HepG2 (cell line): ENCODE measurements around the gene TBX22.

Experiments
- BHLHE40 ChIP-seq: IDR thresholded peaks from 2 replicates; pipeline ENCODE4 v1.6.1; 2011; ENCODE audit warnings: low read length, improper control_type of control experiment
- FOXK1 ChIP-seq: sonication (generic); formaldehyde crosslinking; IDR thresholded peaks from 2 replicates; pipeline ENCODE4 v1.4.0; 2020; ENCODE audit warnings: low read depth, missing genetic modification reagents, borderline replicate concordance
- NFIC ChIP-seq: IDR thresholded peaks from 2 replicates; pipeline ENCODE4 v1.6.1; 2012; ENCODE audit warnings: mild to moderate bottlenecking, low read length, inconsistent platforms
- PTBP1 ChIP-seq: fragments of 200-400 bp; formaldehyde crosslinking; IDR thresholded peaks from 2 replicates; pipeline ENCODE4 v1.6.1; 2018; ENCODE audit warnings: low read length, low read depth; ENCODE audit not compliant: poor library complexity, severe bottlenecking
- SETDB1 ChIP-seq: sonication (generic); formaldehyde crosslinking; IDR thresholded peaks from 2 replicates; pipeline ENCODE4 v1.5.1; 2020; ENCODE audit warnings: missing genetic modification reagents, mild to moderate bottlenecking, borderline replicate concordance
- SP1 ChIP-seq, 2 experiments: fragments of 450-650 bp in 1 of 2; sonication (generic) in 1 of 2; formaldehyde crosslinking in 1 of 2; IDR thresholded peaks; 2 replicates each; pipeline versions ENCODE4 v1.4.0 to v1.6.1; 2016 to 2020; ENCODE audit warnings: missing genetic modification reagents in 1 of 2
- ZKSCAN8 ChIP-seq: IDR thresholded peaks from 2 replicates; pipeline ENCODE4 v1.6.1; 2016; ENCODE audit warnings: borderline replicate concordance, missing genetic modification reagents, missing compliant biosample characterization
- ZNF616 ChIP-seq: sonication (generic); formaldehyde crosslinking; IDR thresholded peaks from 2 replicates; pipeline ENCODE4 v1.5.0; 2020; ENCODE audit warnings: low read depth, mild to moderate bottlenecking, missing genetic modification reagents
- TF ChIP-seq, protein P1 (sequence below): sonication (generic); formaldehyde crosslinking; IDR thresholded peaks from 2 replicates; pipeline ENCODE4 v1.5.1; 2020; ENCODE audit warnings: missing genetic modification reagents, mild to moderate bottlenecking, borderline replicate concordance
- TF ChIP-seq, protein P2 (sequence below): sonication (generic); formaldehyde crosslinking; conservative IDR thresholded peaks from 2 replicates; pipeline ENCODE4 v1.4.0; 2020; ENCODE audit warnings: missing genetic modification reagents
- TF ChIP-seq, protein P3 (sequence below): sonication (generic); formaldehyde crosslinking; conservative IDR thresholded peaks from 2 replicates; pipeline ENCODE4 v1.8.0; 2022; ENCODE audit warnings: mild to moderate bottlenecking, moderate library complexity, missing genetic modification reagents
- TF ChIP-seq, protein P4 (sequence below): sonication (generic); formaldehyde crosslinking; IDR thresholded peaks from 2 replicates; pipeline ENCODE4 v1.5.0; 2020; ENCODE audit warnings: mild to moderate bottlenecking, missing genetic modification reagents, moderate library complexity

DNA sequence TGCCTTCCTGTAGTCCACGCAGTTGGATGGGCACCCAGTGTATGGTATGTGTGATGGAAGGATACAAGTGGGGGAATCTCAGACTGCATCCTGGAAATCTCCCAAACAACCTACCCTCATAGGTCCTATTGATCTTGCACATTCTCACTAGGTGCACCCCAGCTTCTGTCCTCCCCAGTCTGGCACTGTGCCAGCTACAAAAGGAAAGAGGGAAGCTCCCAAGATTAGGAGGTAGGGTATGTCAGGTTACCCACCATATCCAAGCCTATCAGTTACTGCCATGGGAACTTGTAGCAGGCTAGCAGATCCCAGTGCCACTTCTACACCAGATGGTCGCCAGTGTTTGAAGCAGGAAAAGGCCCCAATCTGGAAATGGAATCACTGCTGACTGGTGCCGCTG is 11.6 kb downstream of the TBX22 start:
- TF ChIP-seq ZNF616 (CRISPR knock-in tag) (no peak), PTBP1 (no peak), NFIC (no peak), BHLHE40 (no peak), ZKSCAN8 (CRISPR knock-in tag) (no peak), SP1 (IDR thresholded peaks at IDR 0.05) (no peak), SP1 (CRISPR knock-in tag; IDR thresholded peaks at IDR 0.05) (no peak), FOXK1 (CRISPR knock-in tag) (no peak), SETDB1 (CRISPR knock-in tag) (no peak)
- TF ChIP-seq, protein P1, sequence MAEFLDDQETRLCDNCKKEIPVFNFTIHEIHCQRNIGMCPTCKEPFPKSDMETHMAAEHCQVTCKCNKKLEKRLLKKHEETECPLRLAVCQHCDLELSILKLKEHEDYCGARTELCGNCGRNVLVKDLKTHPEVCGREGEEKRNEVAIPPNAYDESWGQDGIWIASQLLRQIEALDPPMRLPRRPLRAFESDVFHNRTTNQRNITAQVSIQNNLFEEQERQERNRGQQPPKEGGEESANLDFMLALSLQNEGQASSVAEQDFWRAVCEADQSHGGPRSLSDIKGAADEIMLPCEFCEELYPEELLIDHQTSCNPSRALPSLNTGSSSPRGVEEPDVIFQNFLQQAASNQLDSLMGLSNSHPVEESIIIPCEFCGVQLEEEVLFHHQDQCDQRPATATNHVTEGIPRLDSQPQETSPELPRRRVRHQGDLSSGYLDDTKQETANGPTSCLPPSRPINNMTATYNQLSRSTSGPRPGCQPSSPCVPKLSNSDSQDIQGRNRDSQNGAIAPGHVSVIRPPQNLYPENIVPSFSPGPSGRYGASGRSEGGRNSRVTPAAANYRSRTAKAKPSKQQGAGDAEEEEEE: no peak
- TF ChIP-seq, protein P2, sequence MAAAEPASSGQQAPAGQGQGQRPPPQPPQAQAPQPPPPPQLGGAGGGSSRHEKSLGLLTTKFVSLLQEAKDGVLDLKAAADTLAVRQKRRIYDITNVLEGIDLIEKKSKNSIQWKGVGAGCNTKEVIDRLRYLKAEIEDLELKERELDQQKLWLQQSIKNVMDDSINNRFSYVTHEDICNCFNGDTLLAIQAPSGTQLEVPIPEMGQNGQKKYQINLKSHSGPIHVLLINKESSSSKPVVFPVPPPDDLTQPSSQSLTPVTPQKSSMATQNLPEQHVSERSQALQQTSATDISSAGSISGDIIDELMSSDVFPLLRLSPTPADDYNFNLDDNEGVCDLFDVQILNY (CRISPR knock-in tag): no peak
- TF ChIP-seq, protein P3, sequence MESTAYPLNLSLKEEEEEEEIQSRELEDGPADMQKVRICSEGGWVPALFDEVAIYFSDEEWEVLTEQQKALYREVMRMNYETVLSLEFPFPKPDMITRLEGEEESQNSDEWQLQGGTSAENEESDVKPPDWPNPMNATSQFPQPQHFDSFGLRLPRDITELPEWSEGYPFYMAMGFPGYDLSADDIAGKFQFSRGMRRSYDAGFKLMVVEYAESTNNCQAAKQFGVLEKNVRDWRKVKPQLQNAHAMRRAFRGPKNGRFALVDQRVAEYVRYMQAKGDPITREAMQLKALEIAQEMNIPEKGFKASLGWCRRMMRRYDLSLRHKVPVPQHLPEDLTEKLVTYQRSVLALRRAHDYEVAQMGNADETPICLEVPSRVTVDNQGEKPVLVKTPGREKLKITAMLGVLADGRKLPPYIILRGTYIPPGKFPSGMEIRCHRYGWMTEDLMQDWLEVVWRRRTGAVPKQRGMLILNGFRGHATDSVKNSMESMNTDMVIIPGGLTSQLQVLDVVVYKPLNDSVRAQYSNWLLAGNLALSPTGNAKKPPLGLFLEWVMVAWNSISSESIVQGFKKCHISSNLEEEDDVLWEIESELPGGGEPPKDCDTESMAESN (CRISPR knock-in tag): no peak
- TF ChIP-seq, protein P4, sequence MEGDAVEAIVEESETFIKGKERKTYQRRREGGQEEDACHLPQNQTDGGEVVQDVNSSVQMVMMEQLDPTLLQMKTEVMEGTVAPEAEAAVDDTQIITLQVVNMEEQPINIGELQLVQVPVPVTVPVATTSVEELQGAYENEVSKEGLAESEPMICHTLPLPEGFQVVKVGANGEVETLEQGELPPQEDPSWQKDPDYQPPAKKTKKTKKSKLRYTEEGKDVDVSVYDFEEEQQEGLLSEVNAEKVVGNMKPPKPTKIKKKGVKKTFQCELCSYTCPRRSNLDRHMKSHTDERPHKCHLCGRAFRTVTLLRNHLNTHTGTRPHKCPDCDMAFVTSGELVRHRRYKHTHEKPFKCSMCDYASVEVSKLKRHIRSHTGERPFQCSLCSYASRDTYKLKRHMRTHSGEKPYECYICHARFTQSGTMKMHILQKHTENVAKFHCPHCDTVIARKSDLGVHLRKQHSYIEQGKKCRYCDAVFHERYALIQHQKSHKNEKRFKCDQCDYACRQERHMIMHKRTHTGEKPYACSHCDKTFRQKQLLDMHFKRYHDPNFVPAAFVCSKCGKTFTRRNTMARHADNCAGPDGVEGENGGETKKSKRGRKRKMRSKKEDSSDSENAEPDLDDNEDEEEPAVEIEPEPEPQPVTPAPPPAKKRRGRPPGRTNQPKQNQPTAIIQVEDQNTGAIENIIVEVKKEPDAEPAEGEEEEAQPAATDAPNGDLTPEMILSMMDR (CRISPR knock-in tag): no peak
